Dendritic cell treated with granulocyte-macrophage colony-stimulating factor and Interleukin-4, amounts not matched to agents 40 ng/mL and 50 ng/mL, for 4 days (primary cell): ENCODE data around the gene UNC93A.
"Not testable (repeated sequence)": the region's sequence is repeated elsewhere in the genome, so short reads cannot be mapped to it uniquely, and the experiment has no call there.

Experiments used
- H3K27ac Mint-ChIP-seq: one replicate; pipeline ENCODE4 v1.8.0; 2022; ENCODE audit warnings: mild to moderate bottlenecking, mixed read lengths
- H3K27me3 Mint-ChIP-seq: one replicate; pipeline ENCODE4 v1.8.0; 2022; ENCODE audit warnings: mild to moderate bottlenecking, mixed read lengths
- H3K36me3 Mint-ChIP-seq: one replicate; pipeline ENCODE4 v1.8.0; 2022; ENCODE audit warnings: low read depth, mixed read lengths
- H3K4me1 Mint-ChIP-seq: one replicate; pipeline ENCODE4 v1.8.0; 2022; ENCODE audit warnings: low read depth, mixed read lengths
- H3K4me3 Mint-ChIP-seq: one replicate; pipeline ENCODE4 v1.8.0; 2022; ENCODE audit warnings: mild to moderate bottlenecking, moderate library complexity, mixed read lengths
- H3K9me3 Mint-ChIP-seq: one replicate; pipeline ENCODE4 v1.8.0; 2022; ENCODE audit warnings: mixed read lengths
- intact Hi-C: fragments of 100-400 bp; cut with micrococcal nuclease; formaldehyde crosslinking; loops from one replicate; pipeline ENCODE4 v1.15.0; 2022

Gene UNC93A

DNA sequence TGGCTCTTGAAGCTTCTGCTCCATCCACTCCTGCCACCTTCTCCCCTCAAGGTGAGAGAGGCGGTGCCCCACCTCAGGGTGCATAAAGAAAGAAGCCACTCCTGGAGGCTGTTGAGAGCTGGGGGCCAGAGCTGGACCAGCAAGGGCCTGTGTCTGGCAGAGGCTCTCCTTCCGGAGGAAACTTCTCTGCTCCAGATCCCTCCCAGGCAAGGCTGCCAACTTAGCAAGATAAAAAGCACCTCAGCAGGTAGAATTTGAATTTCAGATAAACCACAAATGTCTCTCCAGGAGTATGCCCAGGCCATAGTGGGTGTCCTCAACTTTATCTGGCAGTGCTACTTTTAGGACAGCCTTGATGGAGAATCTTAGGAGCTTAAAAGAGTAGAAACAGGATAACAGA, 13.8 kb downstream of the UNC93A start:
- no peaks in the 10 kb centered on the region for H3K36me3 Mint-ChIP-seq
- no peaks in the 10 kb centered on the region for H3K9me3 Mint-ChIP-seq
- no peaks in the 10 kb centered on the region for H3K4me1 Mint-ChIP-seq
- H3K27ac Mint-ChIP-seq: no peak overlapping the region
- H3K4me3 Mint-ChIP-seq: no peak overlapping the region
- H3K27me3 Mint-ChIP-seq: peaks cover 2% of the 10 kb centered on the region
- intact Hi-C loops: no loop called here

DNA sequence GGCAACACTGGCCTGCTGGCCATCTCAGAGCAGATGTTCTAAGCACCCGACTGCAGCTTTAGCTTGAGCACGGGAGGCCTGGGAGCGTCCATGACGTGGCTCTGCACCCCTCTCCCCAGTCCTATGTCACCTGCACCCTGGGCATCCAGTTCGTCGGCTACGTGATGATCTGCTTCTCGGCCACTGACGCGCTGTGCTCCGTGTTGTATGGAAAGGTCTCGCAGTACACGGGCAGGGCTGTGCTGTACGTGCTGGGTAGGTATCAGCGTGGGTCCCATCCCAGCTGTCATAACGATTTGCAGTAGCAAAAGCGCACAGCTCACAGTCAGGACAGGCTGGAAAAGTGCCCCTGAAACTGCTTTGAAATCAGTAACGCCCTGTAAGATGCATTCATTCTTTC, 14.7 kb downstream of the UNC93A start:
- intact Hi-C loops: no loop called here
- no peaks in the 10 kb centered on the region for H3K36me3 Mint-ChIP-seq
- H3K4me3 Mint-ChIP-seq: no peak overlapping the region
- H3K9me3 Mint-ChIP-seq: no peaks in the 10 kb centered on the region
- no peak overlapping the region for H3K27ac Mint-ChIP-seq
- no peaks in the 10 kb centered on the region for H3K4me1 Mint-ChIP-seq
- H3K27me3 Mint-ChIP-seq: no peaks in the 10 kb centered on the region

DNA sequence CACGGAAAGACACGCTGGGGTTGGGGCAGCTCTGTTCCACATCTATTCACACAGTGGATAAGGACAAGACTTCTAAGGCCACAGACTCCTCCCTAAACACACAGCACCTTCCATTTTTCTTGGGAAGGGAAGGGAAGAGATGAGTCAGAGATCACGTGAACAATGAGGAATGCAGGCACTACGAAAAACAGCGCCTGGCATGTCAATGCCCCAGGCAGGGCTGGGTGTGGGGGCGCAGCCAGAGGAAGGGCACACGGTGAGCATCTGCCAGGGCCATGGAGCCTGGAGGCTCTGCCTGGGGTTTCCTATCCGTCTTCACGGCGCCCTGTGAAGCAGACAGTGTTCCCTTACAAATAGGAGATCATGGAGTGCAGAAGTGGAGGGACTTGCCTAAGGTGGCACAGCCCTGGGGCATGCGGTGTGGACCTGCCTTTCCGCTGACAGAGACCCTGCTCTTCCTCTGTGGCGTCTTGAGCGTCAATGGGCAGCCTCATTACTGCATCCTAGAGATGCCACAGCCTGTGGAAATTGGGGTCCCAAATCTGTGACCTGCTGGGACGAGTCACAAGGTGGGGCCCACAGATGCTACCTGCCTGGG, 15.4 kb downstream of the UNC93A start:
- H3K27ac Mint-ChIP-seq: no peak overlapping the region
- H3K4me1 Mint-ChIP-seq: no peaks in the 10 kb centered on the region
- intact Hi-C loops: no loop called here
- H3K27me3 Mint-ChIP-seq: no peaks in the 10 kb centered on the region
- no peaks in the 10 kb centered on the region for H3K9me3 Mint-ChIP-seq
- H3K4me3 Mint-ChIP-seq: no peak overlapping the region
- H3K36me3 Mint-ChIP-seq: no peaks in the 10 kb centered on the region

- intact Hi-C loops: no loop called here
- Mint-ChIP-seq H3K4me1 (no peaks in the 10 kb centered on the region), H3K27me3 (peaks cover 1% of the 10 kb centered on the region), H3K27ac (no peak overlapping the region), H3K36me3 (no peaks in the 10 kb centered on the region), H3K9me3 (no peaks in the 10 kb centered on the region), H3K4me3 (no peak overlapping the region)
Observed at GRCh38 chr6:167307342-167307955, 16.3 kb downstream of the UNC93A start.

DNA sequence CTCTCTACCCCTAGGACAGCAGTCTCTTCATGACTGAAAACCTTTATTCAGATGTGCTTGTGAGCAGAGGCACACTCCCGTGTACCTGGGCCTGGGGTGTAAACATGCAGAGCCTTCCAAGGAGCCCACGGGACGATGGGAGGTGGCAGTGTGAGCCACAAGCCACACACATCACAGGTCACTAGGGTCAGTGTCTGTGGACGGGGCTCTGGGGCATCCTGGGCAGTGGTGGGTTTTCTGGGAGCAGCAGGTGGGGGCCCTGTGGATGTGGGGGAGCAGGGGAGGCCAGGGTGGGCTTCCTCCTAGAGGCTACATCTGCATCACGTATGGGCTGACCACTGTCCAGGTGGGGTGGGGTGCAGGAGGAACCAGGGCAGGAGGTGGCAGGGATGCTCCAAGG, 17.1 kb downstream of the UNC93A start:
- Mint-ChIP-seq H3K36me3 (no peaks in the 10 kb centered on the region), H3K4me1 (no peaks in the 10 kb centered on the region), H3K9me3 (no peaks in the 10 kb centered on the region), H3K27me3 (peaks cover 5% of the 10 kb centered on the region), H3K27ac (no peak overlapping the region), H3K4me3 (no peak overlapping the region)
- intact Hi-C loops: no loop called here

DNA sequence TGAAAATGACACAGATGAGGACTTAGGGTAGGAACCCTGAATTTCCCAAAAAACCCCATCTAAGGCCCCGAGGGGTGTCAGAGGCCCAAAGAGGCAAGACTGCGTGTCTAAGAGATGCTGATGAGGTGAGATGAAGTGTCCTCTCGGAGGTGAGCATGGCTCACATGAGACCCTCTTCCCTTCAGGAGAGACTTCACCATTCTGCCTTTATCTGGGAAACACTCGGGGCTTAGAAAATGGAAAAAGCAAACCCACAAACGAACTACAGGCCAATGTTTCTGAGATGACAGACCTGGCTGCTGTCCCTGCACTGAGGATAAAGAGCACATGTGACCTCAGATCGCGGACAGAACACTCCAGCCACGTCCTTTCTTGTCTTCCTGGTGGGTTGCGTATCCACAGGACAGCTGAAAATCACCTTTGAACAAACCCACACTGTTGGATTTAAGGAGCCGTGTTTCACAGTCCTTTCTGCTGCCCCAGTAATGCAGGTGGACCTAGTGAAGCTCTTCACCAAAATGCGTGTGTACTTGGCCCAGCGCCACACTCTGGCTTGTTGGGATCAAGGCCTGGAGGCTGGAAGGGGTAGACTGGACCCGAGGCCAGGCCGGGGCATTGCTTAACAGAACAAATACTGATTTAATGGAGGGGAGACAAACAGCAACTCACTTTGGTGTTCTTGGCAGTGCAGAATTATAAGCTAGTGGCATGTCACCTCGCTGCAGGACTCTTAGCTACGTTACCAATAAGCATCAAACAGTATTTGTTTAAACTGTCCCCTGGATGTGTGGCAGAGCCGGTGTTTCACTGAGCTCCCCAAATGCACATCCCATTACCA, 18.5 kb downstream of the UNC93A start:
- not testable (repeated sequence) for H3K27ac Mint-ChIP-seq, H3K27me3 Mint-ChIP-seq

DNA sequence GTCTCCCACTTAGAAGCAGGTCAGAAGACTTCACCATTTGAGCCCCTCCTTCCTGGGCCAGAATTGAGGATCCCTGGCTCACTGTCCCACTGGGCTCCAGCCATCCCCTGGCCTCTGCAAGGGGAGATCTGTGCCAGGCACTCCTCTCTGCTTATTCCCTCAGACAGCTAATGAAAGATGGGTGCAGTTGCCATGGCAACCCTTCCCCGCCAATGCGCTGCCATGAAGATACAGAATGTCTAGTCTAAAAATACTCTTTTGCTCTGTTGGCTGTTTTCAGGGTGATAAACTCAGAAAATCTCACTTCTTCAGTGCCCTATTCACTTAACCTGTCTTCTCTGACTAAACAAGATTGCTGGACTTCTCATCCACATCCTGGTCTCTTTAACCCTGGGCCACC, 20.2 kb downstream of the UNC93A start:
- H3K27ac Mint-ChIP-seq: no peak overlapping the region
- H3K27me3 Mint-ChIP-seq: peaks cover 12% of the 10 kb centered on the region
- no peaks in the 10 kb centered on the region for H3K4me1 Mint-ChIP-seq
- H3K4me3 Mint-ChIP-seq: no peak overlapping the region
- H3K36me3 Mint-ChIP-seq: no peaks in the 10 kb centered on the region
- H3K9me3 Mint-ChIP-seq: no peaks in the 10 kb centered on the region
- intact Hi-C loops: no loop called here

More for the DNA sequence above, 18.5 kb downstream of the UNC93A start:
- H3K9me3 Mint-ChIP-seq, H3K4me3 Mint-ChIP-seq, H3K36me3 Mint-ChIP-seq, intact Hi-C loops, H3K4me1 Mint-ChIP-seq: not testable (repeated sequence)

GRCh38 chr6:167311691-167312090, 20.6 kb downstream of the UNC93A start:
- H3K9me3 Mint-ChIP-seq, H3K4me3 Mint-ChIP-seq, H3K36me3 Mint-ChIP-seq, H3K27ac Mint-ChIP-seq, H3K4me1 Mint-ChIP-seq, intact Hi-C loops: not testable (repeated sequence)
- H3K27me3 Mint-ChIP-seq: peaks cover 12% of the 10 kb centered on the region

- Mint-ChIP-seq H3K4me3 (no peak overlapping the region), H3K4me1 (no peaks in the 10 kb centered on the region), H3K27me3 (peaks cover 12% of the 10 kb centered on the region), H3K36me3 (no peaks in the 10 kb centered on the region), H3K9me3 (no peaks in the 10 kb centered on the region), H3K27ac (no peak overlapping the region)
- intact Hi-C loops: no loop called here
Observed at GRCh38 chr6:167314180-167314821, 23.2 kb downstream of the UNC93A start.

GRCh38 chr6:167317172-167317571, 26.1 kb downstream of the UNC93A start:
- Mint-ChIP-seq H3K4me3 (no peak overlapping the region), H3K27me3 (peaks cover 12% of the 10 kb centered on the region), H3K27ac (no peak overlapping the region), H3K36me3 (no peaks in the 10 kb centered on the region), H3K9me3 (no peaks in the 10 kb centered on the region), H3K4me1 (no peaks in the 10 kb centered on the region)
- intact Hi-C loops: no loop called here

DNA sequence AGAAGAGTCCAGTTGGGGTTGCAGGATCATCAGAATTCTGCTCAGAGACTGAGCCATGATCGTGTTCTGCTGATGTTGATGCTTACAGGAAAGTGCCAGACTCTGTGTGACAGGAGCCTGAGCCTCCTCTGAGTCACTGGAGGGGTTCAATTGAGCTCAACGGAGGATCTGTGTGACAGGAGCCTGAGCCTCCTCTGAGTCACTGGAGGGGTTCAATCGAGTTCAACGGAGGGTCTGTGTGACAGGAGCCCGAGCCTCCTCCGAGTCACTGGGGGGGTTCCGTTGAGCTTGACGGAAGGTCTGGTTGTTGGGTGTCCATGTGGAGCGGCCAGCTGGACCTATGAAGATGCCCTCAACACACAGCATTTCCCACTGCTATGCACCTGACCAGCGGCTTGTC, 27.2 kb downstream of the UNC93A start:
- H3K27ac Mint-ChIP-seq, H3K27me3 Mint-ChIP-seq, H3K4me1 Mint-ChIP-seq: not testable (repeated sequence)

DNA sequence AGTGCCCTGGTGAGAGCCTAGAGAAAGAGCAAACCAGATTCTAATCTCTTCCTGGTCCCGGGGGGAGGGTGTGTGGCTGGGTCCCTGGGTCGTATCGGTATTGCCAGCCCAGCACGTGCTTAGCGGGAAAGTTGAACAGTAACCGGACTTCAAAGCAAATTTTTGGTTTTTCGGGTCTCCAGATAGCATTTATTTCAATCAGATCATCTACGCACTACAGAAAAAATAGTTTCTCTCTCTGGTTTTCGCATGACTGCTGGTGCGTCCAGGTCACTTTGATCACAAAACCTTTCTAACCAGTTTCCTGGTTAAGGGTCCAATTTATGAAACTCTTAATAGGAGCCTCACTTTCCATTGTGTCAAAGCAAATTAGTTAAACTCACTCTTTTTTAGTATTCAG, 27.7 kb downstream of the UNC93A start:
- H3K4me3 Mint-ChIP-seq, H3K27me3 Mint-ChIP-seq, H3K9me3 Mint-ChIP-seq, intact Hi-C loops, H3K36me3 Mint-ChIP-seq, H3K4me1 Mint-ChIP-seq, H3K27ac Mint-ChIP-seq: not testable (repeated sequence)

More for the DNA sequence above, 27.2 kb downstream of the UNC93A start:
- H3K9me3 Mint-ChIP-seq, intact Hi-C loops, H3K36me3 Mint-ChIP-seq, H3K4me3 Mint-ChIP-seq: not testable (repeated sequence)

DNA sequence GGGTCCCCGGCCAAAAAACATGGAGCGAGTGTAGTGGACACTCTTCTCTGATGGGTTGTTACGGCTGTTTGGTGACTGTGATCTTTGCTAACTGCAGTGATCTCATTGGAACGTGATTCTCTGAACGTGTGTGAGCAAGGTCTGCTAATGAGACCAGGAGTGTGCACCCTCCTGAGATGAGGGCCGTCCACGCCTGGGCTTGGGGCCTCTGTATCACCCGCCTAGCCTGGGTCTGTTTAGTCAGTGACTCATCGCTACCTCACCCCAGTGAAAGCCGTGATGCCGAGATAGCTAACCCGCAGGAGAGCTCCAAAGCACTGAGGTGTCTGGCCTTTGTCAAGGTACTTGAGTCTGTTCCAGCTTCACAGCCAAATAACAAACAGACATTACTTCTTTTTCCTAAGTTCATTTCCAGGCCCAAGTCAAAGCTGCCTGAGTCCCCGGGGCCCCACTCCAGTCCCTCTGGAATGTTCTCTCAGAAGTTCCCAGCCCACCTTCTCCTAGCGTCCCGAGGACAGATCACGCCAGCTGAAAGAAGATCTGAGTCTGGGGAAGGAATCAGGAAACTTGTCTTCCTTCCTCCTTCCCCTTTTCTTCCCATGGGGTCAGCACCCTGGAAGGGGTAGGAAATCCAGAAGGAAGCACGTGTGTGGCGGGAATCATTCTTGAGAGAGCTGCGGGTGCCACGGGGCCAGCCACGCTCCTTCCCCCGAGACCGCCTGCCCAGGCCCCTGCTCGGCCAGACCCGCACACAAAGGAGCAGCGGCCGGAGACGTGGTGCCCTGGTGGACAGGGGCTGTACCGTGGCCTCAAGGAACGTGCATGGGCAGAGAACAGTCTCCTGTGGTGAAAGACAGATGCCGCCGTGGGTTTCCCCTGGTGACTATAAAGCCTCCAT, 29.0 kb downstream of the UNC93A start:
- H3K27me3 Mint-ChIP-seq, H3K36me3 Mint-ChIP-seq, intact Hi-C loops, H3K4me1 Mint-ChIP-seq, H3K9me3 Mint-ChIP-seq, H3K27ac Mint-ChIP-seq, H3K4me3 Mint-ChIP-seq: not testable (repeated sequence)

- H3K4me1 Mint-ChIP-seq, H3K9me3 Mint-ChIP-seq, H3K36me3 Mint-ChIP-seq, H3K4me3 Mint-ChIP-seq, H3K27ac Mint-ChIP-seq, intact Hi-C loops, H3K27me3 Mint-ChIP-seq: not testable (repeated sequence)
Observed at GRCh38 chr6:167320754-167321056, 29.6 kb downstream of the UNC93A start.
